Adrenal gland (tissue), 5 donors: ENCODE data around the gene NXT2.

ENCODE experiments used
- CTCF ChIP-seq, 6 experiments: fragments of 450-650 bp in 4 of 6; fragments of 200-600 bp in 2 of 6; sonication (generic) in 1 of 6; IDR thresholded peaks; 1 replicate in 5 of 6; 2 replicates in 1 of 6; pipeline versions ENCODE4 v1.5.1 to v1.8.0; 2016 to 2021; ENCODE audit warnings: antibody characterized with exemption in 6 of 6, mild to moderate bottlenecking in 2 of 6, moderate library complexity in 1 of 6
- POLR2A ChIP-seq, 2 donors: fragments of 450-650 bp; IDR thresholded peaks; one replicate each; pipeline ENCODE4 v1.6.1; 2017; ENCODE audit warnings: antibody characterized with exemption in 2 of 2, mild to moderate bottlenecking in 2 of 2, moderate library complexity in 1 of 2
- donor health status: DM: no; HTN: no; CAD: no.

GRCh38 chrX:109498434-109498833, 38.2 kb upstream of the NXT2 start:
- TF ChIP-seq CTCF (IDR thresholded peaks at IDR 0.05), result no peak
- no peak for TF ChIP-seq POLR2A (IDR thresholded peaks at IDR 0.05)
